Left forelimb (tissue), 1 donor: ENCODE measurements around the gene MBNL2.

Experiments
- DNase-seq: peaks from one replicate; pipeline ENCODE4 v3.0.0-alpha.2; 2018; ENCODE audit warnings: low spot score

The MBNL2 gene

GRCh38 chr13:97212004-97212403 is 10.1 kb upstream of the MBNL2 start:
- no peak for DNase-seq

GRCh38 chr13:97212601-97213040 is 9.5 kb upstream of the MBNL2 start:
- DNase-seq = no peak

- DNase-seq = no peak
Observed at GRCh38 chr13:97214921-97215320, 7.2 kb upstream of the MBNL2 start.

- DNase-seq = no peak
Observed at GRCh38 chr13:97215325-97215724, 6.8 kb upstream of the MBNL2 start.

GRCh38 chr13:97219226-97219625 is 2.9 kb upstream of the MBNL2 start:
- no peak for DNase-seq

- DNase-seq = no peak
Observed at GRCh38 chr13:97220151-97220900, 1.8 kb upstream of the MBNL2 start.

- DNase-seq = no peak
Observed at GRCh38 chr13:97221046-97221445, 1.1 kb upstream of the MBNL2 start.

- no peak for DNase-seq
Observed at GRCh38 chr13:97221466-97221865, 667 bp upstream of the MBNL2 start.

GRCh38 chr13:97223037-97223710 is 1.0 kb downstream of the MBNL2 start:
- no peak for DNase-seq

GRCh38 chr13:97223711-97224541 is 1.8 kb downstream of the MBNL2 start:
- no peak for DNase-seq

- DNase-seq = no peak
Observed at GRCh38 chr13:97224544-97225300, 2.6 kb downstream of the MBNL2 start.

- DNase-seq = no peak
Observed at GRCh38 chr13:97225533-97225932, 3.4 kb downstream of the MBNL2 start.

GRCh38 chr13:97226013-97226412 is 3.9 kb downstream of the MBNL2 start:
- DNase-seq = no peak

- DNase-seq = no peak
Observed at GRCh38 chr13:97226788-97227627, 4.9 kb downstream of the MBNL2 start.

GRCh38 chr13:97228850-97229521 is 6.9 kb downstream of the MBNL2 start:
- no peak for DNase-seq

GRCh38 chr13:97229699-97230098 is 7.6 kb downstream of the MBNL2 start:
- no peak for DNase-seq

- DNase-seq = no peak
Observed at GRCh38 chr13:97231118-97231828, 9.1 kb downstream of the MBNL2 start.

- DNase-seq = no peak
Observed at GRCh38 chr13:97231829-97232196, 9.7 kb downstream of the MBNL2 start.

- no peak for DNase-seq
Observed at GRCh38 chr13:97233499-97233898, 11.4 kb downstream of the MBNL2 start.

GRCh38 chr13:97234236-97234635 is 12.1 kb downstream of the MBNL2 start:
- no peak for DNase-seq
